SHP77 (cell line): ENCODE results near the gene SLC2A1.
"Not testable (repeated sequence)": the region's sequence is repeated elsewhere in the genome, so short reads cannot be mapped to it uniquely, and the experiment has no call there.

ENCODE experiments used
- DNase-seq, 2 experiments: peaks; one replicate each; lab custom pipeline; 2025; lab: John Stamatoyannopoulos, UW

Gene SLC2A1

DNA sequence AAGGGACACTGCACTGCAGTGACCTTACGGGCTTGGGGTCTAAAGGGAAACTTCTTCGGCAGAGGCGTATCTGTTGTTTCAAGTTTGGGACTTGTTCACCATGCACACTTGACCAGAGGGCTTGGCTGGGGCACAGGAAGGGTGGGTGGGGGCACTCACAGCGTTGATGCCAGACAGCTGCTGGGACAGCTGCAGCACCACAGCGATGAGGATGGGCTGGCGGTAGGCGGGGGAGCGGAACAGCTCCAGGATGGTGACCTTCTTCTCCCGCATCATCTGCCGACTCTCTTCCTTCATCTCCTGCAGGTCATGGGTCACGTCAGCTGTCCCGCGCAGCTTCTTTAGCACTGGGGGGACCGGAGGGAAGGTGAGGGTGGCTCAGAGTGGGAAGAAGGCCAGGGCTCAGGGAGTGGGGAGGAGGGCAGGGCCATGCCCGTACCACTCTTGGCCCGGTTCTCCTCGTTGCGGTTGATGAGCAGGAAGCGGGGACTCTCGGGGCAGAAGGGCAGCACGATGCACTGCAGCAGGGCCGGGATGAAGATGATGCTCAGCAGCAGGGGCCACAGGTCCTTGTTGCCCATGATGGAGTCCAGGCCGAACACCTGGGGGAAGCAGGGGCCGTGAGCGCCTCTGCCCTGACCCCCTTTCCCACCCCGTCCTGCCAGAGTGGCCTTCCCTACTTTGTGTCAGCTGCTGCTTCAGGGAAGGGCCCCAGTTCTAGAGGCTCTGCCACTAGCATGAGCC lies 29.1 kb downstream of the SLC2A1 start:
- DNase-seq, result no peak

- no peak for DNase-seq
Observed at GRCh38 chr1:42928859-42929258, 29.8 kb downstream of the SLC2A1 start.

- no peak for DNase-seq
Observed at GRCh38 chr1:42927920-42928505, 30.7 kb downstream of the SLC2A1 start.

- DNase-seq, result no peak
Observed at GRCh38 chr1:42927274-42927841, 31.3 kb downstream of the SLC2A1 start.

DNA sequence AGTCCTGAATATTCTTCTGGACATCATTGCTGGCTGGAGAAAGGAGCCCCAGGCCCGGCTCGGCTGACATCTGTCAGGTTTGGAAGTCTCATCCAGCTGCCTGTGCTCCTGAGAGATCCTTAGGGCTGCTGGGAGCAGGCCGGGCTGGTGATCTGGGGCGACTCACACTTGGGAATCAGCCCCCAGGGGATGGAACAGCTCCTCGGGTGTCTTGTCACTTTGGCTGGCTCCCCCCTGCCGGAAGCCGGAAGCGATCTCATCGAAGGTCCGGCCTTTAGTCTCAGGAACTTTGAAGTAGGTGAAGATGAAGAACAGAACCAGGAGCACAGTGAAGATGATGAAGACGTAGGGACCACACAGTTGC lies 31.8 kb downstream of the SLC2A1 start:
- DNase-seq, result no peak

- DNase-seq, result no peak
Observed at GRCh38 chr1:42926235-42926878, 32.3 kb downstream of the SLC2A1 start.

- no peak for DNase-seq
Observed at GRCh38 chr1:42924851-42925760, 33.6 kb downstream of the SLC2A1 start.

DNA sequence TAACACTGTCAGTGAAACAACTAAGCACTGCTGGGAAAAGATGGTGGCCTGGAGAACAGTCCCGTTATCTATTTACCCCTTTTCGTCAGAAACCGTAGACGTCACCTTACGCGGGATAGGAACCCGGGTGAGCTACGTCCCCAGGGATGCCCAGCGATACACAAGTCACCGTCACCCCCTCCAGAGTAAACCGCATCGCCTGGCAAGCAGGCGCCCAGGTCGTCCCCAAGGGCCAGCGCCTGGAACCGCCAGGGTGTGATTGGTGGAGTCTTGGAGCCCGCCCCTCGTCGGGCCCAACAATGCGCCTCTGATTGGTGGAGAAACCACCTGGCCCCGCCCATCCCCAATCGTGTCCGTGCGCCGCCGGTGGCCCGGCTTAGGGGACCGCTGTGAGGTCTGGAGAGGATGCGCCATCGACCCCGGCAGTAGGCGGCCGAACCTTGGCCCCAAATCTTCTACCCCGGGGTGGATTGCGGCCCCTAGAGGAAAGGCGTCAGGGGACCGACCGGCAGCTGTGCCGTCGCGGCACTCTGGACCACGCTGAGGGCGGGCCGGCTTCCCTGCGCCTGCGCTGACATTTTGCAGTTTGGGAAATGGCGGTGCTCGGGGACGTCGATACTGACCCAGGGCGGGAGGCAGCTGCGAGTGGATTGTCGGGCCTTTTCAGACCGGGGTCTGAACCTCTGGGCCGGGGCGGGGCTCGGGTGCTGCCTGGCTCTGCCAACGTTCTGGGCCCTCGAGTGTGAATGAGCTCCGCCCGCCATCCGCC lies 34.4 kb downstream of the SLC2A1 start:
- peak; percentile 95 for DNase-seq

DNA sequence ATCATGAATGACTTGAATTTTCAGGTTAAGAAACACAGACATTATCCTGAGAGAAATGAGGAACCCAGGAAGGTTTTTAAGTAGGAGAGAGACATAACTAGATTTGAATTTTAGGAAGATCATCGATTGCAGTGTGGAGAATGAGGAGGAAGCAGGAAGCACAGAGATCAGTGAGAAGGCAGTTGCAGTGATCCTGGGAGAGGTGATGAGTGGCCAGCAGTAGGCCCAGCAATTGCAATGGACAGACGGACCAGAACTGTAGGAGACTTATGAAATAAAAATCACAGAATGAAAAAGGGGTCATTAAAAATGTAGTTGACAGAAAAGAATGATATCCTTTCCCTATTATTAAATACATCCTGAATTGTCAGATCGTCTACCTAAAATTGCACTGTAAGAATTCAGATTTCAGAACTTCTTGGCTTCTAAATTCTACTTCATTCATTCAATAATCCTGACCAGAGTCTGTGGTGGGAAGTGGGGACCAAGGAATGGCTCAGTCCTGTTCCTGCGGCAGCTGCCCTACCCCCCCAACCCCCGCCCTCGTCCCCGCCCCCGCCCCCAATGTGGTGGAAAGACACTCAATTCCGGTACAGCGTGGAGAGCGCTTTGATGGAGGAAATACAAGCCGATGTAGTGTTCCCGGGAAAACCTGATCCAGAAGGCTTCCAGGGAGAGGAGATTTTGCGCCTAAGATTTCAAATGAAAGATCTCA lies 35.1 kb downstream of the SLC2A1 start:
- DNase-seq, result no peak

- peak; percentile 82 to 83 for DNase-seq
Observed at GRCh38 chr1:42922687-42923366, 35.8 kb downstream of the SLC2A1 start.

GRCh38 chr1:42921769-42922168 lies 36.9 kb downstream of the SLC2A1 start:
- DNase-seq, result no peak

- DNase-seq, result not testable (repeated sequence)
Observed at GRCh38 chr1:42919651-42920050, 39.0 kb downstream of the SLC2A1 start.

GRCh38 chr1:42917241-42917495 lies 41.5 kb downstream of the SLC2A1 start:
- no peak for DNase-seq

DNA sequence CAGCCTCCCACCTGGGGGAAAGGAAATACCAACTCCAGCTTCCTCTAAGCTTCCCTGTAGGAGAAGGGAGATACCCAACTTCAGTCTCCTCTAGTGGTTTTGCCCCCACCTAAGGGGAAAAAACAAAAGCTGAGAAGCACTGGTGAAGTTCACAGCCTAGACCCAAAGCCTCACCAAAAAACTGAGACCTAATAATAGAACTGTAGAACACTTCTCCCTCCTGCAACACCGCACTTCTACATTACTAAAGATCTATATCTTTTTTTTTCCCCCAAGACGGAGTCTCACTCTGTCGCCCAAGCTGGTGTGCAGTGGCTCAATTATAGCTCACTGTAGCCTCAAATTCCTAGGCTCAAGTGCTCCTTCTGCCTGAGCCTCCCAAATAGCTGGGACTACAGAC lies 43.2 kb downstream of the SLC2A1 start:
- no peak for DNase-seq

- DNase-seq, result no peak
Observed at GRCh38 chr1:42914092-42914627, 44.5 kb downstream of the SLC2A1 start.

GRCh38 chr1:42913426-42914091 lies 45.1 kb downstream of the SLC2A1 start:
- DNase-seq, result peak; percentile 68 to 69

DNA sequence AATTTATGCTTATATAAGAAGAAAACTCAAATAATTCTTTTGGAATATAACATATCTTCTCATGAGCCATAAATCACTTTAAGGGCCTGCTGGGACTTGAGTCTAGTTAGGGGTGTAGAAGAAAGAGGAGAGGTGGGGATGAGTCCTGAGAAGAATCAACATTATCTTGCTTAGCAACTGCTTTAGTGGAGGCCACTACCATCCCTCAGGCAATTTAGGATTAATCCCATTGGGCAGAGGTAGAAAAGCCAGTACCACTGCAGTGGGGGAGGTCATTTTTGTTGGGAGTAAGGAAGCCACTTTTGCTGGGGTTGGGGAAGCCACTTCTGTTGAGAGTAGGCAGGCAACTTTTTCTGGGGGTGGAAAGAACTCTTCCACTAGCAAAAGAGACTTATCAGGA lies 47.7 kb downstream of the SLC2A1 start:
- DNase-seq, result no peak

DNA sequence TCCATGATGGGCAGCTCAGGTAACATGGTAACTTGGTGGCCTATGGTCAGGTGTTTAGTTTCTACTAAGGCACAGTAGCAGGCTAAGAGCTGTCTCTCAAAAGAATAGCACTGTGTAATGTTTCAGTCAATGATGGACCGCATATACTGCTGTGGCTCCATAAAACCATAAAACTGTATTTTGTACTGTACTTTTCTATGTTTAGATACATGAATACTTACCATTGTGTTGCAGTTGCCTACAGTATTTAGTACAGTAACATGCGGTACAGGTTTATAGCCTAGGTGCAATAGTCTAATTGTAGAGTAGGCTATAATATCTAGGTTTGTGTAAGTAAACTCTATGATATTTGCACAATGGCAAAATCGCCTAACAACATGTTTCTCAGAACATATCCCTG lies 50.6 kb downstream of the SLC2A1 start:
- no peak for DNase-seq

GRCh38 chr1:42904434-42904833 lies 54.2 kb downstream of the SLC2A1 start:
- DNase-seq, result no peak
